GM21825 (cell line): ENCODE data around the gene MAP10.
"Not testable (repeated sequence)": the region's sequence is repeated elsewhere in the genome, so short reads cannot be mapped to it uniquely, and the experiment has no call there.

Experiments used
- ATAC-seq: cut with Tn5 transposase; IDR thresholded peaks from one replicate; pipeline ENCODE4 v1.9.1; 2021; ENCODE audit warnings: mild to moderate bottlenecking, moderate library complexity; ENCODE audit not compliant: unreplicated experiment

MAP10 gene, protein sequence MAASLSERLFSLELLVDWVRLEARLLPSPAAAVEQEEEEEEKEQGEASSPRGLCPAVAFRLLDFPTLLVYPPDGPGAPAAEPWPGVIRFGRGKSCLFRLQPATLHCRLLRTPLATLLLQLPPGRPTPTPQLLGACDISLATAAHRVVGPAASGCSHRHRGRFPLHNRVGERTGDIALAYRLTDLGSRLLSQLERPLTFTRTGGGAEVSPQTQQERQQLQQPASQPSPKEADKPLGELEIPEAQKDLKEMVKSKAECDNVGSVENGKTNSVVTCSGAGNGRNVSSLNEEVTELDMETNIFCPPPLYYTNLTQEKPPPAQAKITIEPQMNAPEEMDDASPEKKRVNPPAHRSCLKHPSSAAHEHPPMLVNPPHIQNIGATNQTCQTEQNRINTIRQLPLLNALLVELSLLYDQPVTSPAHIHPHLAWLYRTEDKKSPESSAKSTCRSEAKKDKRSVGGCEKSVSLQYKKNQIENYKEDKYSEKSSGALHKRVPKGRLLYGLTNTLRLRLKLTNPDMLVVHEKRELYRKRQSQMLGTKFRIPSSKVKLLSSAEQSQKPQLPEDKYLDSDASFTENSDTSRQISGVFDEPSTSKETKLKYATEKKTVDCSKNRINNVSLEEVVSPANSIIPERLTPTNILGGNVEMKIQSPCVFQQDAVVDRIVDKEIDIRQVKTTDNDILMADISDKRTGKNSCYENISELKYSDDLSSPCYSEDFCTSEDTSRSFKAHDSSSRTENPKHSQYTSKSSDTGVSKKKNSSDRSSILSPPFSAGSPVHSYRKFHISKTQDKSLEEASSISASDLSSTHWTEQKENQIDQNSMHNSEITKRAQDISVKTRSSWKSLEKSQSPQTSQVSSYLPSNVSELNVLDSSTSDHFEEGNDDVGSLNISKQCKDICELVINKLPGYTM

DNA sequence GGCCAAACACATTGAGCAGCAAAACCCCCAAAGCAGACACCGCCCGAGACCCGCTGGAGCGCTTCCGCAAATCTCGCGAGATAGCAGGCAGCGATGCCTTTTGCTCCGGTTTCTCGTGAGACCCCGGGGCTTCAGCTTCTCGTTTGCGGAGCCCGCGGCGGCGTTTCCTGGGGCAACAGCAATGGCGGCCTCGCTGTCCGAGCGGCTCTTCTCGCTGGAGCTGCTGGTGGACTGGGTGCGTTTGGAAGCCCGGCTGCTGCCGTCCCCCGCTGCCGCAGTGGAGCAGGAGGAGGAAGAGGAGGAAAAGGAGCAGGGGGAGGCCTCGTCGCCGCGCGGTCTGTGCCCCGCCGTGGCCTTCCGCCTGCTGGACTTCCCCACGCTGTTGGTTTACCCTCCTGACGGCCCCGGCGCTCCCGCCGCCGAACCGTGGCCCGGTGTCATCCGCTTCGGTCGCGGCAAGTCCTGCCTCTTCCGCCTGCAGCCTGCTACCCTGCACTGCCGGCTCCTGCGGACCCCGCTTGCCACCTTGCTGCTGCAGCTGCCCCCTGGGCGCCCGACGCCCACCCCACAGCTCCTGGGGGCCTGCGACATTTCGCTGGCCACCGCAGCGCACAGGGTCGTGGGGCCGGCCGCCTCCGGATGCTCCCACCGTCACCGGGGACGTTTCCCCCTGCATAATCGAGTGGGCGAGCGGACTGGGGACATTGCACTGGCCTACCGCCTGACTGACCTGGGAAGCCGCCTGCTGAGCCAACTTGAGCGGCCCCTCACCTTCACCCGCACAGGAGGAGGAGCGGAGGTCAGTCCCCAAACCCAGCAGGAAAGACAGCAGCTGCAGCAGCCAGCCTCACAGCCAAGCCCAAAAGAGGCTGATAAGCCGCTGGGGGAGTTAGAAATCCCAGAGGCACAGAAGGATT is at the start of gene MAP10:
Gene MAP10 (plus strand): TSS at position 148 of the 917 bp plus-strand sequence. CDS start 34 bp downstream, at position 182.
- peak; percentile 90 for ATAC-seq

DNA sequence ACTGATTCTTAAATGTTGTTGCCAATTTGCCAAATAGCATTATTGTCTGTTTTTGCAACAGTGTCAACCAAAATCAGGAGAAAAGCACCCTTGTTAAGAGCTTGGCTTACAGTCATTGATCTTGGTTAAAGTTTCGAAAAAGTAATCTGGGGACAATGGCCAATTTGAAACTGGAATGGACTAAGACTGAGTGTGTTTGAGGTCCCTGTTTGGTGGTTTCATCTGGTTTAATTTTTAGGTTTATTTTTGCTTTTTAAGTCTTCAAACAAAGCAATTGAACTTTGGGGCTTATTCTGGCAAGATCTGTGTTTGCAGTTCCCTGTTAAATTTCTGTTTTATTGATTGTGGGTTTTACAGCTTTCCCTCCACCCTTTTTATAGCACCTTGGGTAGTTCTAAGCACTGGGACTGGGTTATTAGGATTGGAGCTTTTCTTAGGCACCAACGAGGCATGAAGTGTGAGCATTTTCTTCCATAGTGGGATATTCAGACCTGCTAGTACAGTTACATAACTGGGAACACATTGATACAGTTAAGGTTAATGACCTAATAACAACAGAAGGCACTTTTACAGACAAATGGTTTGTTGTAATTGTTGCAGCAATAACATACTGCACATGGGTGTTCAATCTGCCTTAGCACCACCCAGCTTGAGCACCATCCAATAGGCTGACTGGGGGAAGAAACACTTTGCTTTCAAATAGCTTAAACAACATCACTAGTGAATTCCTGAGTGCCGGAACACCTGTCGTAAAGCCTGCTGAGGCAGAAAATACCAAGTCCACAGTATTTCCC is 40.6 kb upstream of the MAP10 start:
- ATAC-seq, result no peak

DNA sequence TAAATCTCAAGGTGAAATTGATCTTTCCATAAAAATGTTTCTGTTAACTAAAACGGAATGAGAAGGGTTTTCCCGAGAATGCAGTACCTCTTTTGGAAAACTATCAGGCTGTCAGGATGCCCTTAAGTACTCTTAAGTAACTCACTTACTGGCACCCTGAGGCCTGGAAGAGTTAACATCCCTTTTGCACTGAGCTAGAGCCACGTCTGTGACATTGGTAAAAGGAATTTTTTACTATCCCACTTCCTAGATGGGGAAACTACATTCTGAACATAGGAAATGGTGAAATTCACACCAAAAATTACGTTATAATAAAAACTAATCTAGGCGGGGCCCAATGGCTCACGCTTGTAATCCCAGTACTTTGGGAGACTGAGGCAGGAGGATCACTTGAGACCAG is 39.7 kb upstream of the MAP10 start:
- no peak for ATAC-seq

DNA sequence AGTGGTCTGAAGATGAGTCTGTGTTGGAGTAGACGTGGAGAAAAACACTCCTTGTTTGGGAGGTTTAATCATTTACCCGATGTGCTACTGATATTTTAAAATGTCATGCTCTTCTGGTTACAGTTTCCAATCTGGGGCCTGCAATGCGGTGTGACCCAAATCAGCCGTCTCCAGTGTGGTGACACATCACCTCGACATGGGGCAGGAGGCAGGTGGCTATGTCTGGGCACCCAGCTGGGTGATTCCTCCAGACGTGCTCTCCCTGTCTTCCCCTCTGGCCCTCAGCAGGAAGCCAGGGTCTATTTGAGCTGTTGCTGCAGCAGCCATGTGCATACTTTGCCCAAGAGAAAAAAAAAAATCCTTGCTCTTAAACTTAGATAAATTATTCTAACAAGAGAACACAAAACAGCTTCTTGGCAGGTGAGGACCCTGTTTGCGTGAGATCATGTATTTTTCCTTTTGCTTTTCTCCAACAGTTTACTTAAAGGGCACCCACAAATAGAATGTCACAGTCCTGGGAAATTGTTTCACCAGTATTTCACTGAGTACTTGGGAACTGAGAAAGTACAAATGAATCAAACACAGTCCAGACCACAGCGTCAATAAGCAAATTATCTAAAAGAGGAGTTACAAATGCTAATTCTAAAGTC is 38.9 kb upstream of the MAP10 start:
- no peak for ATAC-seq

DNA sequence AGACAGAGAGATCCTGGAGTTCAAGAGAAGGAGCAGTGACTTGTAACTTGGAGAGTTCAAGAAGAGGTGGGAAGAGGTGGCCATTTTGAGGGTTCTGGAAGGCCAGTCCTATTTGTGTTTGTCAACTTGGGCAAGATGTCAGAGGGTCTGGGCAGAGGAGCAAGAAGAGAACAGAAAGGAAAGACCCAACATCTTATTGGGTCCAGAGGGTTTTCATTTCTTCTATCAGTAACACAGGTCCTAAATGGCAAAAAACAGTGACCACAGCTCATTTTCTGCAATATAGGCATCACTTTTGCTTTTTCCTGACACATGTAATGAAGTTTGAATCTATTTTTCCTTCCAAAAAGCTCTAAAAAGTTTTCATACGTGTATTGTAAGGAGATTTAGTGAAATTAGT is 38.3 kb upstream of the MAP10 start:
- no peak for ATAC-seq

DNA sequence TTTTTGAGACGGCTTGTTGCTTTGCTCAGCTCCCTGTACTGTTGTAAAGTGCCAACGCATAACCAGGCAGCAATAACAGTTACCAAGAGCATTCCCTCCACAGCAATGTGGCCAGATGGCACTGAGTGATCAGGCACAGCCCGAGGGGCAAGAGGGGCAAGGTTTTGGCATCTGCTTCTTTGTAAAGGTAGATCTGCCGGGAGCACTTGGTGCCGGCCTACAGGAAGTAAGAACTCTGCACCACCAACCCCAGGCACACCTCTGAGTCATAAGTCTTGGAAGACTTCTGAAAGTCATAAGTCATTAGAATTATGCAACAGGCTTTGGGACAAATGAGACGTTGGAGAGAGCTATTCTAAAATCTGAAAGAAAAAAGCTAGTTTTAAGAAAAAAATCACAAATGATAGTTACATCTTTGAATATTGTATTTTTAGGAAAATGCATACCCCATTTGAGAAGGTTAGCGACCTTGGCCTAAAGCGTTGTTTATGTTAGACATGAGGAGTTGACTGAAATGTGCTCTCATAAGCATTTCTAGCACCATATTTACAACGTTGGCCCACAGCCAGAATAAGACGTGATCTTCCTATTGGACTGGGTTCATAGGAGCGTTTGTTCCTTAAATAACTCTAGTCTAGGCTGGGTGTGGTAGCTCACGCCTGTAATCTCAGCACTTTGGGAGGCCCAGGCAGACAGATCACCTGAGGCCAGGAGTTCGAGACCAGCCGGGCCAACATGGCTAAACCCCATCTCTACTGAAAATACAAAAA is 37.7 kb upstream of the MAP10 start:
- ATAC-seq, result no peak

DNA sequence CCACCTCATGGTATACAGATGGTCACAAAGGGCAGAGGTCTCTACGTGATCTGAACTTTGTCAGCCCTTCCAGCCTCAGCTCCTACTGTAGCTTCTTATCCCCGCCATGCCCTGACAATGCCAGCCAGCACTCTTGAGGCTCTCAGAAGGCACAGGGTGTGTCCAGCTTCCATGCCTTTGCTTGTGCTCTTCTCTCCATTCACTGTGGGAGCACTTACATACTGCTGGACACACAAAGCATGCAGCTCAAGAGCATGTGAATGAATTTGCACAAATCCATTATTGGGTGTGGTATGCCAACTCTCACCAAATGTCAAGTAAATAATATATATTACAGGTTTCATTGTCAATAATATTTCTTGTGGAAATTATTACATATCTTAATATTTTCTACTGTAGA is 36.4 kb upstream of the MAP10 start:
- ATAC-seq, result no peak

DNA sequence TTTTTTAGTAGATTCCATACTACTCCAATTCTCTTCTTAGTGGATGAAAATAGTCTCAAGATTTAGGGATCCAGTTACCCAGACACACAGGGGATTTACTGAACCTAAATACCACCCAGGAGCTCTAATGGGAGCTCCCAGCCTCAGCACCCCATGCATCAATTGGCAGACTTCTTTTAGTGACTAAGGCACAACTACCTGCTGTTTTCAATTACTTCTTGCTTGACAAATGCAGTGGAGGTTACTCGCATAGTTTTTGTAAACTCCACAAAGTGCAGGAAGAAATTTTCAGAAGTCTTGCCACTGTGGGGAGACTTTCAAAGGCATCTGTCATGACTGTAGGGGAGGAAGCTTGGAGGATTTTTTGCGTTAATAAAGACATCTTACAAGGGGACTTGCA is 35.5 kb upstream of the MAP10 start:
- no peak for ATAC-seq

DNA sequence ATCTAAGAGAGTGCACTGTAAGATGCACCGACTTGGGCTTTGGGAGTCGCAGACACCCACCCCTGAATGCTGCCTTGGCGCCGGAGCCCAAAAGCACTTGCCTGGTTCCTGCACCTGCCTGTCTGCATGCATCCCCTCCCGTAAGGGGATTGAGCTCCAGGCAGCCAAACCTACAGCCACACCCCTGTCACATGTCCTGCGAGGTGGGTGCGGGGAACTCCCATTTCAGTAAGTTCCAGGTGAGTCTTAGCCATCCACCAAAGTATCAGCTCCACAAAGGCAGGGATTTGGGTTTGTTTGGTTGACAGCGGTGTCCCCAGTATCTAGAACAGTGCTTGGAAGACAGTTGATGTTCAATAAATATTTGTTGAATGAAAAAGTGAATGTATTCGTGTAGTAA is 31.5 kb upstream of the MAP10 start:
- no peak for ATAC-seq

DNA sequence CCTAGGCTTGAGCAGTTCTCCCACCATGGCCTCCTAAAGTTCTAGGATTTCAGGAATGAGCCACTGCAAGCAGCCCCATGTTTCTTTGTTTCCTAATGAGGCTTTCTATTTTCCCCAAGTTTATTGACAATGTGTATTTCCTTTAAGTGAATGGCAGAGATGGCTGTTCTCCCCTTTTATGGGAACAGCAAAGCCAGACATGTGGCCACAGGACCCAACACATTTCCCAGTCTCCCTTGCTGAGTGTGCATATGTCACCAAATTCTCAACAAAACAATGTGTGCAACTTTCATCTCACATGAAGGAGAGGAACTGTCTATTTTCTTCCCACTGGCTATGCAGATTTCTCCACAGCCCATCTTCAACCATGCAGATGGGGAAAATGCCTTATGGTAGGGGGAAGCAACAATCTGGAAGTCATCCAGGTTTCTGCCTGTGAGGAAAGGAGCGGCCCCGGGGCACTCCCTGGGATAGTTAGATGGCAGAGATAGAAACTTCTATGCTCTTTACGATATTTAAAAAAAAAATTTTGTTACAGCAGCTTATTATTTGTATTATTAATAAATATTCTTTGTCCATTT is 28.6 kb upstream of the MAP10 start:
- no peak for ATAC-seq

DNA sequence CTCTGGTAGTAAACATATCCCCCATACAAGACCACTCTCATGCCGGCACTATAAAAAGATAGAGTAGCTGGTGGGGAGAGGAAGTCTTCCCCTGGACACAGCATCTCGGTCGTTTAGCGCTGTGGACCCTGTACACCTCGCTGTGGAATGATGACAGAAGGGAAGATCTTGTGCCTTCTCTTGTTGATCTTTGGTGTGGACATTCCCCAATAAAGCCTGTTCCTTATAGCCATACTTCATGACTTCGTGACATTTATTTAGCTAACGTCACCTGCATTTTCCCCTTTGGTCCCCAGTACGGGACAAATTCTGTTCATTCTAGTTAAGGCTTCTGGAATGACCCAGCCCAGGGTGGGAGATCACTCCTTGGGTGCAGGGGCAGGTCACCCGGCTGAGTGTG is 24.9 kb upstream of the MAP10 start:
- no peak for ATAC-seq

DNA sequence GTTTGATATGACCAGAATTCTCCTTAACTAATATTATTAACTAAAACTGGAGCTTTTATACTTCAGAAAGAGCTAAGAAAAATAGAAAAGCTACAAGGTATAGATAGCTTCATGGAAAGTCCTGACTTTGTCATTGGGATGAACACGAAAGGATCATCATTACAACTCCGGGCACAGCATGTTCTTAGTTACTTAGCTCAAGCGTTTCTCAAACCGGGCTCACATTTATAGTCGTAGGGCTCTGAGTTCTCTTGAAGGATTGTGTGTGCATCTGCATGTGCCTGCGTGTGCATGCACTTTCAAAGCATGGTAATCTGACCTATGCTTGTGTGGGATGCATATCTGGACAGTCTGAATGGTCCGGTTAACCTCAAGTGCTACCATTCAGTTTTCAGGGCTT is 20.4 kb upstream of the MAP10 start:
- no peak for ATAC-seq

DNA sequence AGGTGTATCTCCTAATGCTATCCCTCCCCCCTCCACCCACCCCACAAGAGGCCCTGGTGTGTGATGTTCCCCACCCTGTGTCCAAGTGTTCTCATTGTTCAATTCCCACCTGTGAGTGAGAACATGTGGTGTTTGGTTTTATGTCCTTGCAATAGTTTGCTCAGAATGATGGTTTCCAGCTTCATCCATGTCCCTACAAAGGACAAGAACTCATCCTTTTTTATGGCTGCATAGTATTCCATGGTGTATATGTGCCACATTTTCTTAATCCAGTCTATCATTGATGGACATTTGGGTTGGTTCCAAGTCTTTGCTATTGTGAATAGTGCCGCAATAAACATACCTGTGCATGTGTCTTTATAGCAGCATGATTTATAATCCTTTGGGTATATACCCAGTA is 19.6 kb upstream of the MAP10 start:
- ATAC-seq, result not testable (repeated sequence)

DNA sequence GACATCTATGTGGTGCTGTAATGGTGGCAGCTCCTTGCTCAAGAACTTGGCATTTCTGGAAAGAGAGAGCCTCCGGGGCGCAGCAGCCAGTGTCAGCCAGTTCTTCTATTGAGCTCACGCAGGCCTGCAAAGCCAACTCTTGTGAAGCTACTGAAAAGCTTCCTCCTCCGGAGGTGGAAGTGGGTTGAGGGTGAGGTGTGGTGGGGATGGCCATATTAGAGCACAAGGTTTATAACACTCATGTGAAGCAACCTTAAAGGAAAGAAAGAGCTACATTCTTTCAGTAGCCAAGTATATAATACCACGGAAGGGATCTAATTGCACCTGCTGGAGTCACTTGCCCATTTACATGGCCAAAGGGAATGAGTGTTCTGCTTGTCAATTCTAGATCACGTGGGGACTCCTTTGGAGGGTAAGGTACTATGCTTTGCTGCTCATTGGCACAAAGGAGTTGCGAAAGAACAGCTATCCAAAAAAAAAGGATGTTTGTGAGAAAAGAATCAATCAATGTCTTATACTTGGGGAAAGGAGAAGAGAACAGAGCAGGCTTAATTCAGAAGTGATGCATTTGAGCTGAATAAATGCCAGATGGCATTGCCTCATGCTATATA is 18.3 kb upstream of the MAP10 start:
- ATAC-seq, result no peak

DNA sequence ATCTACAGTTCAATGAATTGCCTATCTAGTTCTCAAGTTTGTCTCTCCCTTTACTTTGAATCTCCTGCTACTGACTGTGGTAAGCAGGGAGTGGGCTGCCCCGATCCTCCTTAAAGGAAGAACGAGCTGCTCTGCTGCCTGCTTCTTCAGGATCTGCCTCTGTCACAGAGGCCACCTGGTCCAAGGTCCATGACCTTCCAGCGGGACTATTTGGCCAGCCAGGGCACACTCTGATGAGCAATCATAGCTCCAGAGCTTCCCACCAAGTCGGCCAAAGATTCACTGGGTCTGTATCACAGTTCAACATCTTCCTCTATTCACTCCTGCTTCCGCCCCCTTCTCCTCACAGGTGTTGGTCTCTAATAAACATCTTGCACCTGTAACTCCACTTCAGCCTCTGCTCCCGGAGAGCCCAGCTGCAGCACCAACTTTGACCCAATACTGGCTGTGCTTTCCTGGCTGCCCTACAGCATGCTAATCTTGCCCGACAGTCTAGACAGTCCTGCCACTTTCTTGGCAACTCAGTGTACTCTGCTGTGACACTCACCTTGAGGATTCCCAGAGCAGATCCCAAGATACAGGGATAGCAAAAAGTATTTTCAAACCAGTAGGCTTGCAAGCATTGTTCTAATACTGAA is 16.9 kb upstream of the MAP10 start:
- no peak for ATAC-seq

DNA sequence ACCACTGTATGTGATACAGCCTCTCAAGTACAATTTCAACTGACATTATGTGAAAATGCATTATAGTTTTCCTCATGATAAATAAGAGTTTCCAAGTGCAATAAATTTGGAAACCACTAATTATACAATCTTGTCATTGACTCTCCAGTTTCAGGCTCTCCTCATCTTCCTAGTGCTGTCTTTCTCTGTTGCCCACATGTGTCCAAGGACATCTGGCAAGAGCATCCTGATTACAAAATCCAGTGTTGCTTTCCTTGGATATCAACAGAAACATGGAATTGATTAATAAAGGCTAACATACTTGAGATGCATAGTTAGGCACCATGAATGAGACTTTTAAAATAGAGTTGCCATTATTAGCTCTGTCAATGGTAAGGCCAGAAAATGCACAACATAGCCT is 15.6 kb upstream of the MAP10 start:
- ATAC-seq, result no peak

DNA sequence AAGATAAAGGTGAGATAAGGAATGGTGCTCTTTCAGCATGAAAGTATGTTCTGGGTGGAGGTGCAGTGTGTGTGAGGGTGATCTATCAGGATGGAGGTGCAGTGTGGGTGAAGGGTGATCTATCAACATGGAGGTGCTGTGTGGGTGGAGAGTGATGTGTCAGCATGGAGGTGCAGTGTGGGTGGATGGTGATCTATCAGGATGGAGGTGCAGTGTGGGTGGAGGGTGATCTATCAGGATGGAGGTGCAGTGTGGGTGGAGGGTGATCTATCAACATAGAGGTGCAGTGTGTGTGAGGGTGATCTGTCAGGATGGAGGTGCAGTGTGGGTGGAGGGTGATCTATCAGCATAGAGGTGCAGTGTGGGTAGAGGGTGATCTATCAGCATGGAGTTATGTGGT is 12.3 kb upstream of the MAP10 start:
- ATAC-seq, result no peak

DNA sequence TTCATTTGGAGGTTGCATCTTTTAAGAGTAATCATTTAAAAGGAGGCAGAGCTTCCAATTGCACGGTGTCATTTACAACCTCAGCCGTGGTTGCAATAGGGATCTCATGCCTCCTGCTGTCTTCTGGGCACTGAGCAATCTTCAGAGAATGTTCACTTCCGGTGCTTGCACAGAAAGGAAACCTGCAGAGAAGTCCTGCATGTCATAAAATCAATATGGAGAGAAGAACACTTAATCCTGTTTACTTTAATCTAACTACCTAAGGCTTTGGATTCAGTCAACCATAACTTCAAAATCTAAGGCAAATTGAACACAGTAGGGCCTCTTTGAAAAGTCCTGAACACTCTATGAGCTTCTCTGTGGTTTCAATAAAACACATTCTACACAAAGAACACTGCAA is 11.3 kb upstream of the MAP10 start:
- ATAC-seq, result no peak
